BLaER1 treated with 17β-estradiol and CSF1 and Interleukin-3, amounts not matched to agents 10 nM and 100 nM (cell line): Measurements from ENCODE around the gene PCNX3.

Experiments
- H3K27ac ChIP-seq, 11 experiments: shearing (Covaris generic); formaldehyde crosslinking; 2 replicates each; pipeline ENCODE4 v1.8.1; 2022
- H3K27me3 ChIP-seq, 11 experiments: shearing (Covaris generic); formaldehyde crosslinking; 2 replicates each; pipeline ENCODE4 v1.8.1; 2022
- H3K36me3 ChIP-seq, 11 experiments: shearing (Covaris generic); formaldehyde crosslinking; 2 replicates each; pipeline ENCODE4 v1.8.1; 2022
- H3K4me1 ChIP-seq, 10 experiments: shearing (Covaris generic); formaldehyde crosslinking; 2 replicates each; pipeline ENCODE4 v1.8.1; 2022
- H3K4me2 ChIP-seq, 11 experiments: shearing (Covaris generic); formaldehyde crosslinking; 2 replicates each; pipeline ENCODE4 v1.8.1; 2022
- H3K4me3 ChIP-seq, 10 experiments: shearing (Covaris generic); formaldehyde crosslinking; 2 replicates each; pipeline ENCODE4 v1.8.1; 2022
- H3K9ac ChIP-seq, 11 experiments: shearing (Covaris generic); formaldehyde crosslinking; 2 replicates each; pipeline ENCODE4 v1.8.1; 2022
- H3K9me3 ChIP-seq, 11 experiments: shearing (Covaris generic); formaldehyde crosslinking; replicated peaks in 1 of 11; 2 replicates each; pipeline ENCODE4 v1.8.1; 2022
- H4K20me1 ChIP-seq, 11 experiments: shearing (Covaris generic); formaldehyde crosslinking; 2 replicates each; pipeline ENCODE4 v1.8.1; 2022
- Cebpa-rat ChIP-seq, 11 experiments: shearing (Covaris generic); IDR thresholded peaks; 2 replicates each; pipeline ENCODE4 v1.8.1; 2022

Gene PCNX3

GRCh38 chr11:65646958-65647701 lies 31.6 kb downstream of the PCNX3 start:
- Histone ChIP-seq H3K4me1 (peaks cover 46 to 59% (median 50%) of the 10 kb centered on the region in 10 experiments), H3K36me3 (peaks cover 83 to 99% (median 96%) of the 10 kb centered on the region in 11 experiments), H3K9me3 (no peaks in the 10 kb centered on the region), H3K27me3 (no peaks in the 10 kb centered on the region), H3K4me2 (no peak overlapping the region), H4K20me1 (peaks cover 16 to 98% (median 75%) of the 10 kb centered on the region in 11 experiments; a peak in 18 of 22 replicates), H3K9ac (no peak overlapping the region), H3K4me3 (no peak overlapping the region), H3K27ac (no peak overlapping the region)
- no peak for TF ChIP-seq Cebpa-rat (IDR thresholded peaks at IDR 0.05)

DNA sequence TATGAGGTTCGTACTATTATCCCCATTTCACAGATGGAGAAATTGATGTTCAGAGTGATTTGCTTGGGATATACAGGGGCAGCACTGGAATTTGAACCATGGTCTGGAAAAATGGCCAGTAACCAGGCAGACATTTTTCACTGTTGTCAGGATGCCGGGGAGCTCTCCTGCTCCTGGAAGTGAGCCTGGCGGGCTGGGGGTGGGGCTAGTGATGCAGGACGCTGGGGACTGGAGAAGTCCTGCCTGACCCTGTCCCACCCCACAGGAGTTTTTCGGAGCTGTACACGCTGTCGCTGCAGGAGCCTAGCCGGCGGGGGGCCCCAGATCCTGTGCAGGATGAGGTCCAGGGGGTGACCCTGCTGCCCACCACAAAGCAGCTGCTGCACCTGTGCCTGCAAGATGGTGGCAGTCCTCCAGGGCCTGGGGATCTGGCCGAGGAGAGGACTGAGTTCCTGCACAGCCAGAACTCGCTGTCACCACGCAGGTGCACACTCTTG lies 33.5 kb downstream of the PCNX3 start:
- peaks cover 10 to 91% (median 65%) of the 10 kb centered on the region in 11 experiments; a peak in 18 of 22 replicates for H4K20me1 ChIP-seq
- H3K27ac ChIP-seq: no peak overlapping the region; a peak in 1 of 22 replicates
- no peaks in the 10 kb centered on the region for H3K9me3 ChIP-seq
- peak overlapping the region in 9 of 11 experiments; percentile 25 to 91 (median 84); a peak in 9 of 22 replicates for H3K9ac ChIP-seq
- peaks cover 46 to 54% (median 47%) of the 10 kb centered on the region in 10 experiments for H3K4me1 ChIP-seq
- no peaks in the 10 kb centered on the region for H3K27me3 ChIP-seq
- H3K36me3 ChIP-seq: peaks cover 73 to 88% (median 84%) of the 10 kb centered on the region in 11 experiments
- no peak overlapping the region for H3K4me3 ChIP-seq
- no peak for TF ChIP-seq Cebpa-rat (IDR thresholded peaks at IDR 0.05)
- H3K4me2 ChIP-seq: peak overlapping the region in 9 of 11 experiments; percentile 22 to 96 (median 92); a peak in 13 of 22 replicates

DNA sequence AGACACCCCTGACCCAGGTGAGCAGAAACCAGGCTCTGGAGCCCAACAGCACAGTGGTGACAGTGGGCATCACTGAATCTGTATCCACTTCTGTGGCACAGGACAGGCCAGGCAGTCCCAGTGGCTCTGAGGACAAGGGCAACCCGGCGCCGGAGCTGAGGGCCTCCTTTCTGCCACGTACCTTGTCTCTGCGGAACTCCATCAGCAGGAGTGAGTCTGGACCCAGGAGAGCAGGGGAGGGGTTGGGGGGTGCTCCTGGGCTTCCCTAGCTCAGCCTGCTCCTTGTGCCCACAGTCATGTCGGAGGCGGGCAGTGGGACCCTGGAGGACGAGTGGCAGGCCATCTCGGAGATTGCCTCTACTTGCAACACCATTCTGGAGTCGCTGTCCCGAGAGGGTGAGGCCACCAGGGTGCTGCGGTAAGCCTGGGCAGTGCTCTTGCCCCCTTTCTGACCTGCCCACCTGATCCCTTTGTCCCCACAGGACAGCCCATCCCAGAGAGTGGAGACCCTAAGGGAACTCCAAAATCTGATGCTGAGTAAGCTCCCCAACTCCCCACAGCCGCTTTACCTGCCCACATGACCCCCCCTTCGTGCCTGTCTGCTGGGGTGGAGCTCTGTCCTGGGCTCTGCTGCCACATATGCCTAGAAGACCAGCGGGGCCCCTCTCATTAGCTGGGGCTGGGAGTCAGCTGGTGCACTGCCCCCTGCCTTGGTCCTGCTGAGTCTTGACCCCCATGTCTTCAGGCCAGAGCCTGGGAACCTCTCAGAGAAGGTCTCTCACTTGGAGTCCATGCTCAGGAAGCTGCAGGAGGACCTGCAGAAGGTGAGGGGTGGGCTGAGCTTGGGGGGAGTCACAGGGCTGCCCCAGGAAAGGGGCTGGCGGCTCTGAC lies 34.3 kb downstream of the PCNX3 start:
- Histone ChIP-seq H3K4me1 (peaks cover 54 to 62% (median 56%) of the 10 kb centered on the region in 10 experiments), H4K20me1 (peaks cover 3 to 91% (median 61%) of the 10 kb centered on the region in 11 experiments; a peak in 18 of 22 replicates), H3K4me2 (peak overlapping the region; percentile 83 to 96 (median 93)), H3K9me3 (no peaks in the 10 kb centered on the region), H3K9ac (peak overlapping the region in 10 of 11 experiments; percentile 13 to 91 (median 84); a peak in 18 of 22 replicates), H3K4me3 (no peak overlapping the region), H3K36me3 (peaks cover 77 to 88% (median 84%) of the 10 kb centered on the region in 11 experiments), H3K27ac (peak overlapping the region in 7 of 11 experiments; percentile 1 to 96 (median 37); a peak in 8 of 22 replicates), H3K27me3 (no peaks in the 10 kb centered on the region)
- TF ChIP-seq Cebpa-rat (IDR thresholded peaks at IDR 0.05): no peak

DNA sequence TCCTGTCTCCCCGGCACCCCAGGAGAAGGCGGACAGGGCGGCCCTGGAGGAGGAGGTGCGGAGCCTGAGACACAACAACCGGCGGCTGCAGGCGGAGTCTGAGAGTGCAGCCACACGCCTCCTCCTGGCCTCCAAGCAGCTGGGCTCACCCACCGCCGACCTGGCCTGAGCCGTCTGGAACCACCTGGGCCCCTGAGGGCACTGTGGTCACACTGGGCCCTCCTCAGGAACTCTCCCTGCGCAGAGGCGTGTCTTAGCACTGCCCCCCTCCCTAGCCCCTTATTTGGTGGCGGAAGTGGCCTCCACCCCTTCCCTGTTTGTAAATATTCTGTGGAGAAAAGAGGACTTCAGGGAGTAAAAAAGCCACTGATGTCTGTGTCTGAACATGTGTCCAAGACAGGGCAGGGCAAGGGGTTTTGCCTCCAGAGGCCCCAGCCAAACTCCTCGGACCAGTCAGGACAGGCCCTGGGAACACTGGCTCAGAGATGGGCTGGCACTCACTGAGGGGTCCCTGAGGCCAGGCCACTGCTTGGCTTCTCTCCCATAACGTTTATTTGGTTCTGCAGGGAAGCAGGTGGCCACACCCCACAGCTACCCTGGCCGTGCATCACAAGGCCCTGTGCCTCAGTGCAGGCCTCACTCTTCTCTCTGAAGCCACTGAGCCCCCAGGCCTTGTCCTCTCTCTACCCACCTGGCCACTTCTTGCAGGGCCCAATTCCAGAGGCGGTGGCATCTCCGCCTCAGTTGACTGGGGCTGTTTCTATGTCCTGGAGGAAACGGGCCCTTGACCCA lies 35.2 kb downstream of the PCNX3 start:
- H3K36me3 ChIP-seq: peaks cover 77 to 88% (median 84%) of the 10 kb centered on the region in 11 experiments
- H3K9ac ChIP-seq: peak overlapping the region in 10 of 11 experiments; percentile 17 to 91 (median 84); a peak in 18 of 22 replicates

GRCh38 chr11:65651339-65651588 lies 35.7 kb downstream of the PCNX3 start:
- H3K4me3 ChIP-seq: no peak overlapping the region; a peak in 1 of 20 replicates
- H3K9me3 ChIP-seq: no peaks in the 10 kb centered on the region
- peak overlapping the region; percentile 19 to 92 (median 88); a peak in 16 of 22 replicates for H3K9ac ChIP-seq
- peaks cover 77 to 88% (median 84%) of the 10 kb centered on the region in 11 experiments for H3K36me3 ChIP-seq
- peak overlapping the region in 8 of 11 experiments; percentile 1 to 96 (median 92); a peak in 10 of 22 replicates for H3K27ac ChIP-seq
- TF ChIP-seq Cebpa-rat (IDR thresholded peaks at IDR 0.05): no peak
- H3K27me3 ChIP-seq: no peaks in the 10 kb centered on the region
- peak overlapping the region; percentile 83 to 96 (median 93) for H3K4me2 ChIP-seq
- peaks cover 57 to 76% (median 61%) of the 10 kb centered on the region in 10 experiments for H3K4me1 ChIP-seq
- H4K20me1 ChIP-seq: peaks cover 0 to 92% (median 54%) of the 10 kb centered on the region in 11 experiments; a peak in 18 of 22 replicates

More for the DNA sequence above, 35.2 kb downstream of the PCNX3 start:
- Histone ChIP-seq H3K9me3 (no peaks in the 10 kb centered on the region), H4K20me1 (peaks cover 0 to 91% (median 54%) of the 10 kb centered on the region in 11 experiments; a peak in 18 of 22 replicates), H3K27me3 (no peaks in the 10 kb centered on the region), H3K27ac (peak overlapping the region in 8 of 11 experiments; percentile 1 to 96 (median 63); a peak in 10 of 22 replicates), H3K4me1 (peaks cover 57 to 71% (median 61%) of the 10 kb centered on the region in 10 experiments), H3K4me3 (no peak overlapping the region; a peak in 1 of 20 replicates), H3K4me2 (peak overlapping the region; percentile 83 to 96 (median 93))
- no peak for TF ChIP-seq Cebpa-rat (IDR thresholded peaks at IDR 0.05)

- H3K9me3 ChIP-seq: no peaks in the 10 kb centered on the region
- peak overlapping the region; percentile 73 to 96 (median 91); a peak in 21 of 22 replicates for H3K27ac ChIP-seq
- peak overlapping the region; percentile 81 to 92 (median 88); a peak in 21 of 22 replicates for H3K9ac ChIP-seq
- no peak for TF ChIP-seq Cebpa-rat (IDR thresholded peaks at IDR 0.05)
- H3K4me3 ChIP-seq: peak overlapping the region; percentile 46 to 71 (median 60)
- no peaks in the 10 kb centered on the region for H3K27me3 ChIP-seq
- H3K4me1 ChIP-seq: peaks cover 57 to 79% (median 61%) of the 10 kb centered on the region in 10 experiments
- peak overlapping the region; percentile 83 to 96 (median 93) for H3K4me2 ChIP-seq
- peaks cover 0 to 92% (median 51%) of the 10 kb centered on the region in 11 experiments; a peak in 18 of 22 replicates for H4K20me1 ChIP-seq
- H3K36me3 ChIP-seq: peaks cover 77 to 88% (median 84%) of the 10 kb centered on the region in 11 experiments
These were observed 36.3 kb downstream of the PCNX3 start for GRCh38 chr11:65651589-65652510.
